Neural cell (in vitro differentiated cells): ENCODE measurements around the gene DACH1.

Source experiments
- EP300 ChIP-seq: fragments of 450-650 bp; conservative IDR thresholded peaks from 2 replicates; pipeline ENCODE4 v1.6.1; 2014; ENCODE audit warnings: antibody characterized with exemption, mild to moderate bottlenecking, moderate library complexity; ENCODE audit not compliant: poor library complexity, severe bottlenecking
- EZH2 ChIP-seq: fragments of 200-600, 300-800 bp; shearing (Covaris generic), sonication (generic); IDR thresholded peaks from 2 replicates; pipeline ENCODE4 v1.6.1; 2014; ENCODE audit warnings: antibody characterized with exemption, low read length, borderline replicate concordance, mild to moderate bottlenecking; ENCODE audit not compliant: insufficient read depth, poor library complexity, severe bottlenecking
- MXI1 ChIP-seq: fragments of 450-650 bp; conservative IDR thresholded peaks from 2 replicates; pipeline ENCODE4 v1.6.1; 2014; ENCODE audit warnings: antibody characterized with exemption, mild to moderate bottlenecking; ENCODE audit not compliant: poor library complexity, severe bottlenecking
- TF ChIP-seq, protein P1 (sequence below): fragments of 450-650 bp; IDR thresholded peaks from 2 replicates; pipeline ENCODE4 v1.5.1; 2014; ENCODE audit warnings: antibody characterized with exemption, mild to moderate bottlenecking, moderate library complexity; ENCODE audit not compliant: poor library complexity, severe bottlenecking
- TF ChIP-seq, protein P2 (sequence below): IDR thresholded peaks from 2 replicates; pipeline ENCODE4 v1.6.1; 2012; ENCODE audit warnings: borderline replicate concordance

- TF ChIP-seq, protein P1, sequence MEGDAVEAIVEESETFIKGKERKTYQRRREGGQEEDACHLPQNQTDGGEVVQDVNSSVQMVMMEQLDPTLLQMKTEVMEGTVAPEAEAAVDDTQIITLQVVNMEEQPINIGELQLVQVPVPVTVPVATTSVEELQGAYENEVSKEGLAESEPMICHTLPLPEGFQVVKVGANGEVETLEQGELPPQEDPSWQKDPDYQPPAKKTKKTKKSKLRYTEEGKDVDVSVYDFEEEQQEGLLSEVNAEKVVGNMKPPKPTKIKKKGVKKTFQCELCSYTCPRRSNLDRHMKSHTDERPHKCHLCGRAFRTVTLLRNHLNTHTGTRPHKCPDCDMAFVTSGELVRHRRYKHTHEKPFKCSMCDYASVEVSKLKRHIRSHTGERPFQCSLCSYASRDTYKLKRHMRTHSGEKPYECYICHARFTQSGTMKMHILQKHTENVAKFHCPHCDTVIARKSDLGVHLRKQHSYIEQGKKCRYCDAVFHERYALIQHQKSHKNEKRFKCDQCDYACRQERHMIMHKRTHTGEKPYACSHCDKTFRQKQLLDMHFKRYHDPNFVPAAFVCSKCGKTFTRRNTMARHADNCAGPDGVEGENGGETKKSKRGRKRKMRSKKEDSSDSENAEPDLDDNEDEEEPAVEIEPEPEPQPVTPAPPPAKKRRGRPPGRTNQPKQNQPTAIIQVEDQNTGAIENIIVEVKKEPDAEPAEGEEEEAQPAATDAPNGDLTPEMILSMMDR, result no peak
- TF ChIP-seq EZH2, result no peak
- TF ChIP-seq, protein P2, sequence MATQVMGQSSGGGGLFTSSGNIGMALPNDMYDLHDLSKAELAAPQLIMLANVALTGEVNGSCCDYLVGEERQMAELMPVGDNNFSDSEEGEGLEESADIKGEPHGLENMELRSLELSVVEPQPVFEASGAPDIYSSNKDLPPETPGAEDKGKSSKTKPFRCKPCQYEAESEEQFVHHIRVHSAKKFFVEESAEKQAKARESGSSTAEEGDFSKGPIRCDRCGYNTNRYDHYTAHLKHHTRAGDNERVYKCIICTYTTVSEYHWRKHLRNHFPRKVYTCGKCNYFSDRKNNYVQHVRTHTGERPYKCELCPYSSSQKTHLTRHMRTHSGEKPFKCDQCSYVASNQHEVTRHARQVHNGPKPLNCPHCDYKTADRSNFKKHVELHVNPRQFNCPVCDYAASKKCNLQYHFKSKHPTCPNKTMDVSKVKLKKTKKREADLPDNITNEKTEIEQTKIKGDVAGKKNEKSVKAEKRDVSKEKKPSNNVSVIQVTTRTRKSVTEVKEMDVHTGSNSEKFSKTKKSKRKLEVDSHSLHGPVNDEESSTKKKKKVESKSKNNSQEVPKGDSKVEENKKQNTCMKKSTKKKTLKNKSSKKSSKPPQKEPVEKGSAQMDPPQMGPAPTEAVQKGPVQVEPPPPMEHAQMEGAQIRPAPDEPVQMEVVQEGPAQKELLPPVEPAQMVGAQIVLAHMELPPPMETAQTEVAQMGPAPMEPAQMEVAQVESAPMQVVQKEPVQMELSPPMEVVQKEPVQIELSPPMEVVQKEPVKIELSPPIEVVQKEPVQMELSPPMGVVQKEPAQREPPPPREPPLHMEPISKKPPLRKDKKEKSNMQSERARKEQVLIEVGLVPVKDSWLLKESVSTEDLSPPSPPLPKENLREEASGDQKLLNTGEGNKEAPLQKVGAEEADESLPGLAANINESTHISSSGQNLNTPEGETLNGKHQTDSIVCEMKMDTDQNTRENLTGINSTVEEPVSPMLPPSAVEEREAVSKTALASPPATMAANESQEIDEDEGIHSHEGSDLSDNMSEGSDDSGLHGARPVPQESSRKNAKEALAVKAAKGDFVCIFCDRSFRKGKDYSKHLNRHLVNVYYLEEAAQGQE, result no peak
- no peak for TF ChIP-seq EP300
- no peak for TF ChIP-seq MXI1
Measured at GRCh38 chr13:71493189-71493588, 373.8 kb downstream of the DACH1 start.
